Stimulated activated CD4-positive, alpha-beta T cell treated with anti-CD3 and anti-CD28 coated beads, Interleukin-15, amount 100 ng/mL, for 1 hour (primary cell): ENCODE measurements around the gene FNIP2.
"Not testable (repeated sequence)": the region's sequence is repeated elsewhere in the genome, so short reads cannot be mapped to it uniquely, and the experiment has no call there.

ENCODE experiments used
- DNase-seq, 2 donors: peaks; one replicate each; pipeline ENCODE4 v3.0.0-alpha.2; 2020; ENCODE audit warnings: low read depth in 1 of 2, low spot score in 1 of 2

Gene FNIP2

GRCh38 chr4:158813113-158813512, 44.3 kb downstream of the FNIP2 start:
- DNase-seq = no peak

GRCh38 chr4:158814207-158814606, 45.4 kb downstream of the FNIP2 start:
- no peak for DNase-seq

- no peak for DNase-seq
These were observed 46.0 kb downstream of the FNIP2 start for GRCh38 chr4:158814636-158815330.

GRCh38 chr4:158816955-158817354, 48.1 kb downstream of the FNIP2 start:
- DNase-seq = no peak

- DNase-seq = no peak
These were observed 48.9 kb downstream of the FNIP2 start for GRCh38 chr4:158817562-158818296.

- no peak for DNase-seq
These were observed 49.8 kb downstream of the FNIP2 start for GRCh38 chr4:158818560-158819140.

GRCh38 chr4:158819942-158820786, 51.3 kb downstream of the FNIP2 start:
- no peak for DNase-seq

- no peak for DNase-seq
These were observed 52.6 kb downstream of the FNIP2 start for GRCh38 chr4:158821228-158821971.

- no peak for DNase-seq
These were observed 53.5 kb downstream of the FNIP2 start for GRCh38 chr4:158822348-158822747.

- no peak for DNase-seq
These were observed 54.6 kb downstream of the FNIP2 start for GRCh38 chr4:158823461-158823873.

GRCh38 chr4:158824425-158825274, 55.8 kb downstream of the FNIP2 start:
- DNase-seq = no peak

- no peak for DNase-seq
These were observed 56.7 kb downstream of the FNIP2 start for GRCh38 chr4:158825433-158826036.

GRCh38 chr4:158826057-158826456, 57.2 kb downstream of the FNIP2 start:
- DNase-seq = no peak

GRCh38 chr4:158826882-158827281, 58.1 kb downstream of the FNIP2 start:
- DNase-seq = no peak

GRCh38 chr4:158827543-158827981, 58.7 kb downstream of the FNIP2 start:
- no peak for DNase-seq

GRCh38 chr4:158828151-158828550, 59.3 kb downstream of the FNIP2 start:
- DNase-seq = not testable (repeated sequence)

GRCh38 chr4:158829254-158829653, 60.4 kb downstream of the FNIP2 start:
- no peak for DNase-seq

GRCh38 chr4:158833602-158834001, 64.8 kb downstream of the FNIP2 start:
- no peak for DNase-seq
